NT2/D1 (cell line): Measurements from ENCODE around the gene SELENOO.

ENCODE experiments used
- YY1 ChIP-seq: IDR thresholded peaks from 2 replicates; pipeline ENCODE4 v1.6.1; 2011; ENCODE audit not compliant: insufficient read length, insufficient read depth
- ZNF274 ChIP-seq: IDR thresholded peaks from 2 replicates; pipeline ENCODE4 v1.6.1; 2011; ENCODE audit warnings: mild to moderate bottlenecking, low read depth, low read length

DNA sequence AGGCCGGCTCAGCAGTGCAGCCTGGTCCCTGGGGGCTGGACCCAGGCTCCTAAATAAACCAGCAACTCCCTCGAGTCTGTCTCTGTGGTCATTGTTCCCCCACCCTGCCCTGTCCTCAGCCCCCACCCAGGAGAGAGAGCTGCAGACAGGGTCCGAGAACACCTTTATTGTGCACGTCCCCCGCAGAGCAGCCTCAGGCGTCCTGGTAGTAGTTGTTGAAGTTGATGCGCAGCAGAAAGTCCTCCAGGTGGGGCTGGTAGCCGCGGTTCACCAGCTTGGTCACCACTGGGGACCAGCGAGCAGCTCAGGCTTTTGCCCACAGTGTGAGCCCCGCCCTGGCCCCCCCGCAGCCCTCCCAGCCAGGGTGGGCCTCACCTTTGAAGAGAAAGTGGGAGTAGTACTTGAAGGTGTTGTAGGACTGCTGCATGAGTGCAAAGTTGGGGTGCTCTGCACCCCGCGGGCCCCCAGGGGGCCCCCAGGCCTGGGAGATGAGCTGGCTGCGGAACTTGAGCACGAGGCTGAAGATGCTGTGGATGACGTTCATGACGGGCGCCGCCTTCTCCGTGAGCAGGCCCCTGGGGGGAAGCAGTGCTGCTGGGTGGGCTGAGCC is 16.8 kb downstream of the SELENOO start:
- TF ChIP-seq ZNF274 (no peak), YY1 (no peak)
